Measurements from ENCODE around the gene BAIAP2L2. TPM values are rescaled to one million over a fixed set of nuclear protein-coding genes. Genes with fewer than 3 reads are reported as not detected.
"Not testable (repeated sequence)": the region's sequence is repeated elsewhere in the genome, so short reads cannot be mapped to it uniquely, and the experiment has no call there.

BAIAP2L2 gene, protein sequence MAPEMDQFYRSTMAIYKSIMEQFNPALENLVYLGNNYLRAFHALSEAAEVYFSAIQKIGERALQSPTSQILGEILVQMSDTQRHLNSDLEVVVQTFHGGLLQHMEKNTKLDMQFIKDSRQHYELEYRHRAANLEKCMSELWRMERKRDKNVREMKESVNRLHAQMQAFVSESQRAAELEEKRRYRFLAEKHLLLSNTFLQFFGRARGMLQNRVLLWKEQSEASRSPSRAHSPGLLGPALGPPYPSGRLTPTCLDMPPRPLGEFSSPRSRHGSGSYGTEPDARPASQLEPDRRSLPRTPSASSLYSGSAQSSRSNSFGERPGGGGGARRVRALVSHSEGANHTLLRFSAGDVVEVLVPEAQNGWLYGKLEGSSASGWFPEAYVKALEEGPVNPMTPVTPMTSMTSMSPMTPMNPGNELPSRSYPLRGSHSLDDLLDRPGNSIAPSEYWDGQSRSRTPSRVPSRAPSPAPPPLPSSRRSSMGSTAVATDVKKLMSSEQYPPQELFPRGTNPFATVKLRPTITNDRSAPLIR
- total RNA-seq, result 1 to 10 TPM in 1 of 2 donors, under 1 TPM in 1; 0.14 to 5.5 TPM

DNA sequence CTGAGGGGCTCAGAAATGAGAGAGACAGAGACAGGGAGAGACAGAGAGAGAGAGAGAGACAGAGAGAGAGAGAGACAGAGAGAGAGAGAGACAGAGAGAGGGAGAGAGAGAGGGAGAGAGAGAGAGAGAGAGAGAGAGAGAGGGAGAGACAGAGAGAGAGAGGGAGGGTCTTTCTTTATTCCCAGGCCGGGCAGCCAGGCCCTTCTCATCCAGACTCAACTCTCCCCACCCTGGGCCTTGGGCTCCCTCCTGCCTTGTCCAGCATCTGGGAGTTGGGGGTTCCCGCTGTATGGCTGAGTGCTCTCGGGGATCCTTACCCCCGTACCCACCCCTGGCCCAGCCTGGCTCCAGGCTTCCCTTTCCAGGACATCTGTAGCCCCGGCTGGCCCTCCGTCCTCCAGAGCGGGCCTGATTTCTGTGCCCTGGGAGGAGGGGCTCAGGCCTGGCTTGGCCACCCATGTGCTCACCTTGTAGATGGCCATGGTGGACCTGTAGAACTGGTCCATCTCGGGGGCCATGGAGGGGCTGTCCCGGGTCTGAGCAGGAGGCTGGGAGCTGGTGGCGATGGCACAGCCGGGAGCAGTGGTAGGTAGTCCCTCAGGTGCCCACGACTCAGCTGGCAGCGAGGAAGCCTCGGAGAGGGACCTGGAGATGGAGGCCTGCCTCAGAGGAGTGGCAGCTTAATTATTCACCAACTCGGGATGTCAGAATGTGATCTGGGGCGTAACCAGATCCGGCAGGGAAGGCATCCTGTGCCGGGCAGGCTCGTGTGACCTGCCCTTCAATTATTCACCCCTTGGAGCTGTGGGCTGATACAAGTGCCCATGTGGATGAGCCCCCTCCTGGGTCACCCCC is at the start of gene BAIAP2L2:
BAIAP2L2 (minus strand) TSS at position 677 of the 855 bp plus-strand sequence; CDS start at position 518, 159 bp downstream.
- H3K36me3 ChIP-seq, result no peaks in the 10 kb centered on the region
- no peaks in the 10 kb centered on the region for H3K27me3 ChIP-seq (replicated peaks; ENCODE audit: insufficient read depth)
- intact Hi-C loops (cut with DNase I), result loop anchor here (10.0 kb wide), 2 partner anchors 65 to 115 kb away; no protein-coding TSS in a partner anchor
- no peak within 1 kb of the TSS for H3K27ac ChIP-seq
- DNase-seq (ENCODE audit: low spot score), result no peak
- H3K9me3 ChIP-seq, result no peaks in the 10 kb centered on the region
- no peak within 1 kb of the TSS for H3K4me3 ChIP-seq
- WGBS, result 88% methylated on average over 19 of the region's 19 CpGs
- TF ChIP-seq POLR2A (IDR thresholded peaks at IDR 0.05) (no peak), POLR2AphosphoS5 (IDR thresholded peaks at IDR 0.05) (no peak)
- TF ChIP-seq, protein P1, sequence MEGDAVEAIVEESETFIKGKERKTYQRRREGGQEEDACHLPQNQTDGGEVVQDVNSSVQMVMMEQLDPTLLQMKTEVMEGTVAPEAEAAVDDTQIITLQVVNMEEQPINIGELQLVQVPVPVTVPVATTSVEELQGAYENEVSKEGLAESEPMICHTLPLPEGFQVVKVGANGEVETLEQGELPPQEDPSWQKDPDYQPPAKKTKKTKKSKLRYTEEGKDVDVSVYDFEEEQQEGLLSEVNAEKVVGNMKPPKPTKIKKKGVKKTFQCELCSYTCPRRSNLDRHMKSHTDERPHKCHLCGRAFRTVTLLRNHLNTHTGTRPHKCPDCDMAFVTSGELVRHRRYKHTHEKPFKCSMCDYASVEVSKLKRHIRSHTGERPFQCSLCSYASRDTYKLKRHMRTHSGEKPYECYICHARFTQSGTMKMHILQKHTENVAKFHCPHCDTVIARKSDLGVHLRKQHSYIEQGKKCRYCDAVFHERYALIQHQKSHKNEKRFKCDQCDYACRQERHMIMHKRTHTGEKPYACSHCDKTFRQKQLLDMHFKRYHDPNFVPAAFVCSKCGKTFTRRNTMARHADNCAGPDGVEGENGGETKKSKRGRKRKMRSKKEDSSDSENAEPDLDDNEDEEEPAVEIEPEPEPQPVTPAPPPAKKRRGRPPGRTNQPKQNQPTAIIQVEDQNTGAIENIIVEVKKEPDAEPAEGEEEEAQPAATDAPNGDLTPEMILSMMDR (IDR thresholded peaks at IDR 0.05), result no peak
- H3K4me1 ChIP-seq (replicated peaks), result no peaks in the 10 kb centered on the region

DNA sequence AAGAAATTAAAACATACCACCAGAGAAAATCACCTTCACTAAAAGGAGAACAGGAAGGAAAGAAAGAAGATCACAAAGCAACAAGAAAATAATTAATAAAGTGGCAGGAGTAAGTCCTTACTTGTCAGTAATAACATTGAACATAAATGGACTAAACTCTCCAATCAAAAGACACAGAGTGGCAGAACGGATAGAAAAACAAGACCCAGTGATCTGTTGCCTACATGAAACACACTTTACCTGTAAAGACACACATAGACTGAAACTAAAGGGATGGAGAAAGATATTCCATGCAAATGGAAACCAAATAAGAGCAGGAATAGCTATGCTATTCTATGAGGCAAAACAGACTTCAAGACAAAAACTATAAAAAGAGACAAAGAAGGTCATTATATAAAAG is 45.2 kb upstream of the BAIAP2L2 start:
- 92% methylated on average over 1 of the region's 1 CpG for WGBS
- TF ChIP-seq, protein P1 (IDR thresholded peaks at IDR 0.05), result no peak
- TF ChIP-seq POLR2A (IDR thresholded peaks at IDR 0.05) (no peak), POLR2AphosphoS5 (IDR thresholded peaks at IDR 0.05) (no peak)
- H3K4me3 ChIP-seq, result no peak overlapping the region
- intact Hi-C loops (cut with DNase I), result no loop called here
- no peak for DNase-seq (ENCODE audit: low spot score)
- H3K36me3 ChIP-seq, result no peaks in the 10 kb centered on the region
- H3K27me3 ChIP-seq (replicated peaks; ENCODE audit: insufficient read depth), result no peaks in the 10 kb centered on the region
- H3K9me3 ChIP-seq, result no peaks in the 10 kb centered on the region
- no peaks in the 10 kb centered on the region for H3K4me1 ChIP-seq (replicated peaks)
- H3K27ac ChIP-seq, result no peak overlapping the region

DNA sequence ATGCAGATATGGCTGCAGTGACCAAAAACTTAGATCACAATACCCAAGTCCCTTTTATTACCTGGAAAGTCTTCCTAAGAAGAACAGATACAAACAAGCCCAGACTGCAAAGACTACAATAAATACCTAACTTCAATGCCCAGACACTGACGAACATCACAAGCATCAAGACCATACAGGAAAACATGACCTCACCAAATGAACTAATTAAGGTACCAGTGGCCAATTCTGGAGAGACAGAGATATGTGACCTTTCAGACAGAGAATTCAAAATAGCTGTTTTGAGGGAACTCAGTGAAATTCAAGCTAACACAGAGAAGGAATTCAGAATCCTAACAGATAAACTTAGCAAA is 44.1 kb upstream of the BAIAP2L2 start:
- intact Hi-C loops (cut with DNase I); H3K36me3 ChIP-seq; H3K27ac ChIP-seq; DNase-seq (ENCODE audit: low spot score); H3K4me3 ChIP-seq; H3K9me3 ChIP-seq; H3K27me3 ChIP-seq (replicated peaks; ENCODE audit: insufficient read depth); H3K4me1 ChIP-seq (replicated peaks): not testable (repeated sequence)
- WGBS, result 30% methylated on average over 1 of the region's 1 CpG

DNA sequence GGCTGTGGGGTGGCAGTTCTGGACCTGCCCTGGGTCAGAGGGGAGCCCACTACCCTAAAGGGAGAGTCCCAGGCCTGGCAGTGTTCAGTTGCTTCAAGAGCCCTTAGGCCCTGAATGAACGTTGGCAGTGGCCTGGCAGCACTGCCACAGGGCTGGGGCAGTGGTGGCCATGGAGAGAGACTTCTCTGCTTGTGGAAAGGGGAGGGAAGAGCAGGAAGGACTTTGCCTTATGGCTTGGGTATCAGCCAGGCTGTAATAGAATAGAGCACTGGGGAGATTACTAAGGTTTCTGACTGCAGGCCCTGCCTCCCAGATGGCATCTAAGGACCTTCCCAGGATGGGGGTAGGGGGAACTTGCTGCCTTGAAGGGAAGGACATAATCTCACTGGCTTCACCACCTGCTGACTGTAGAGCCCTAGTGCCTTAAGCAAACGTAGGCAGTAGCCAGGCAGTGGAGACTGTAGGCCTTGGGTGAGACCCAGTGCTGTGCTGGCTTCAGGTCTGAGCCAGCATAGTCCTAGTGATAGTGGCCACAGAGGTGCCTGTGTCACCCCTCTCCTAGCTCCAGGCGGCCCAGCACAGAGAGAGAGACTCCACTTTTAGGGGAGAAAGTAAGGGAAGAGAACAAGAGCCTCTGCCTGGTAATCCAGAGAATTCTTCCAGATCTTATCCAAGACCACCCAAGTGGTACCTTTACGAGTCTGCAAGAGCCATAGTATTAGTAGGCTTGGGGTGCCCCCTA is 43.5 kb upstream of the BAIAP2L2 start:
- no peak for DNase-seq (ENCODE audit: low spot score)

More for the DNA sequence above, 43.5 kb upstream of the BAIAP2L2 start:
- no peaks in the 10 kb centered on the region for H3K4me1 ChIP-seq (replicated peaks)
- H3K27me3 ChIP-seq (replicated peaks; ENCODE audit: insufficient read depth), result no peaks in the 10 kb centered on the region
- intact Hi-C loops (cut with DNase I), result no loop called here
- H3K36me3 ChIP-seq, result no peaks in the 10 kb centered on the region
- peak overlapping the region in 1 of 2 donors; percentile 14 for H3K27ac ChIP-seq
- no peak overlapping the region for H3K4me3 ChIP-seq
- no peaks in the 10 kb centered on the region for H3K9me3 ChIP-seq
- TF ChIP-seq POLR2AphosphoS5 (IDR thresholded peaks at IDR 0.05) (no peak), POLR2A (IDR thresholded peaks at IDR 0.05) (no peak)
- TF ChIP-seq, protein P1 (IDR thresholded peaks at IDR 0.05), result no peak
- WGBS, result 63% methylated on average over 4 of the region's 4 CpGs

All from prostate gland (tissue), 2 donors.